Calu3 (cell line): ENCODE results near the gene TPPP3. TPM values are rescaled to one million over a fixed set of nuclear protein-coding genes. Genes with fewer than 3 reads are reported as not detected.

Experiments used
- BruUV-seq: library from RNA; stranded (reverse); fragments of 400-500 nt; replicated peaks from 2 replicates; lab custom pipeline; 2021; lab: Mats Ljungman, UMichigan
- CTCF ChIA-PET: fragments of 300-600 bp; sonication (Branson Sonifier 250); formaldehyde crosslinking; loops from one replicate; lab custom pipeline; 2022; ENCODE audit warnings: antibody characterized with exemption; lab: Charles Lee
- DNase-seq: peaks from one replicate; pipeline ENCODE4 v3.0.0; 2022
- H3K27ac Mint-ChIP-seq: one replicate; pipeline ENCODE4 v1.8.0; 2022; ENCODE audit warnings: mixed read lengths; ENCODE audit not compliant: unreplicated experiment
- H3K27me3 Mint-ChIP-seq: one replicate; pipeline ENCODE4 v1.8.0; 2022; ENCODE audit warnings: mixed read lengths; ENCODE audit not compliant: unreplicated experiment
- H3K36me3 Mint-ChIP-seq: one replicate; pipeline ENCODE4 v1.8.0; 2022; ENCODE audit warnings: mild to moderate bottlenecking, moderate library complexity, mixed read lengths; ENCODE audit not compliant: insufficient read depth, unreplicated experiment
- H3K4me1 Mint-ChIP-seq: one replicate; pipeline ENCODE4 v1.8.0; 2022; ENCODE audit warnings: mild to moderate bottlenecking, low read depth, mixed read lengths; ENCODE audit not compliant: unreplicated experiment
- H3K4me3 Mint-ChIP-seq: one replicate; pipeline ENCODE4 v1.8.0; 2022; ENCODE audit warnings: mild to moderate bottlenecking, low read depth, moderate library complexity, mixed read lengths; ENCODE audit not compliant: unreplicated experiment
- H3K9me3 Mint-ChIP-seq: one replicate; pipeline ENCODE4 v1.8.0; 2022; ENCODE audit warnings: low read depth, mixed read lengths; ENCODE audit not compliant: unreplicated experiment
- intact Hi-C: fragments of 100-400 bp; cut with micrococcal nuclease; formaldehyde crosslinking; loops from one replicate; pipeline ENCODE4 v1.10.0; 2022; ENCODE audit not compliant: unreplicated experiment
- total RNA-seq: library from RNA; stranded (reverse); gene quantifications from 2 replicates; pipeline ENCODE4 v1.2.3, GENCODE V29; 2022
- TF ChIP-seq, protein P1 (sequence below): fragments of 200-600 bp; IDR thresholded peaks from one replicate; pipeline ENCODE4 v1.8.0; 2022; ENCODE audit warnings: antibody characterized with exemption; ENCODE audit not compliant: unreplicated experiment

TPPP3 gene
- total RNA-seq, 1 experiment from 2014 or later = 8.5 TPM

DNA sequence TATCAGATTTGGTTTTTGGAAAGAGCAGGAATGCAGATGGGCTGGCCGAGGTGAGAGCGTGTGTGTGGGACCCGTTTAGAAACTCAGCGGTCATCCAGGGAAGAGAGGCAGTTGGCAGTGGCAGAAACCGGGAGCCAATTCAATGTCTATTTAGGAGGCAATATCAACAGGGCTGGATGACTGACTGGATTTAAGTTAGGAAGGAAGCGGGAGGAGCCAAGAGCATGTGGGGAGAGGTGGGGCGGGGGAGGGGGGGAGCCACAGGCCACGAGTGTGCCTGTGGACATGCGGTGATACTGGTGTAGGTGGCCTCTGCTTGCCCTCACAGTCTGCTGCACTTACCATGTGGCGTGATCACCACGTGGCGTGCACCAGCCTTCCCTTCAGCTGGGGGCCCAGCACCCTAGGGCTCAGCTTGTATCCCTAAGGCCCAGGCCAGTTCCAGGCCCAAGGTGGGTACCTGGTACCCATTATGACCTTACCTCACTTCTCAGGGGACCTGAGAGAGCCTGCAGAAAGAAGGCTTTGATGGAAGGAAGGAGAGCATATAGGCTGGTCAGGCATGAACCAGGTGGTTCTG, 10.8 kb upstream of the TPPP3 start:
- Mint-ChIP-seq H3K27me3 (no peaks in the 10 kb centered on the region), H3K4me1 (peaks cover 49% of the 10 kb centered on the region), H3K27ac (peak overlapping the region; percentile 99), H3K9me3 (no peaks in the 10 kb centered on the region), H3K4me3 (peak overlapping the region; percentile 44), H3K36me3 (peaks cover 37% of the 10 kb centered on the region)
- TSS peak; percentile 27 for BruUV-seq
- TF ChIP-seq, protein P1, sequence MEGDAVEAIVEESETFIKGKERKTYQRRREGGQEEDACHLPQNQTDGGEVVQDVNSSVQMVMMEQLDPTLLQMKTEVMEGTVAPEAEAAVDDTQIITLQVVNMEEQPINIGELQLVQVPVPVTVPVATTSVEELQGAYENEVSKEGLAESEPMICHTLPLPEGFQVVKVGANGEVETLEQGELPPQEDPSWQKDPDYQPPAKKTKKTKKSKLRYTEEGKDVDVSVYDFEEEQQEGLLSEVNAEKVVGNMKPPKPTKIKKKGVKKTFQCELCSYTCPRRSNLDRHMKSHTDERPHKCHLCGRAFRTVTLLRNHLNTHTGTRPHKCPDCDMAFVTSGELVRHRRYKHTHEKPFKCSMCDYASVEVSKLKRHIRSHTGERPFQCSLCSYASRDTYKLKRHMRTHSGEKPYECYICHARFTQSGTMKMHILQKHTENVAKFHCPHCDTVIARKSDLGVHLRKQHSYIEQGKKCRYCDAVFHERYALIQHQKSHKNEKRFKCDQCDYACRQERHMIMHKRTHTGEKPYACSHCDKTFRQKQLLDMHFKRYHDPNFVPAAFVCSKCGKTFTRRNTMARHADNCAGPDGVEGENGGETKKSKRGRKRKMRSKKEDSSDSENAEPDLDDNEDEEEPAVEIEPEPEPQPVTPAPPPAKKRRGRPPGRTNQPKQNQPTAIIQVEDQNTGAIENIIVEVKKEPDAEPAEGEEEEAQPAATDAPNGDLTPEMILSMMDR = no peak
- intact Hi-C loops = no loop called here
- CTCF ChIA-PET = interaction anchor here (0.6 to 1.6 kb wide), 5 partner anchors 8 to 157 kb away, joined by 3 to 12 read pairs (median 6); partner anchors contain the start of gene FHOD1
- DNase-seq = no peak

GRCh38 chr16:67400901-67401300, 7.6 kb upstream of the TPPP3 start:
- BruUV-seq = no TSS peak
- H3K4me3 Mint-ChIP-seq = no peak overlapping the region
- H3K27me3 Mint-ChIP-seq = no peaks in the 10 kb centered on the region
- H3K9me3 Mint-ChIP-seq = no peaks in the 10 kb centered on the region
- H3K4me1 Mint-ChIP-seq = peaks cover 40% of the 10 kb centered on the region
- intact Hi-C loops = no loop called here
- DNase-seq = no peak
- TF ChIP-seq, protein P1 = no peak
- H3K27ac Mint-ChIP-seq = no peak overlapping the region
- H3K36me3 Mint-ChIP-seq = peaks cover 54% of the 10 kb centered on the region
- CTCF ChIA-PET = no interaction called here

DNA sequence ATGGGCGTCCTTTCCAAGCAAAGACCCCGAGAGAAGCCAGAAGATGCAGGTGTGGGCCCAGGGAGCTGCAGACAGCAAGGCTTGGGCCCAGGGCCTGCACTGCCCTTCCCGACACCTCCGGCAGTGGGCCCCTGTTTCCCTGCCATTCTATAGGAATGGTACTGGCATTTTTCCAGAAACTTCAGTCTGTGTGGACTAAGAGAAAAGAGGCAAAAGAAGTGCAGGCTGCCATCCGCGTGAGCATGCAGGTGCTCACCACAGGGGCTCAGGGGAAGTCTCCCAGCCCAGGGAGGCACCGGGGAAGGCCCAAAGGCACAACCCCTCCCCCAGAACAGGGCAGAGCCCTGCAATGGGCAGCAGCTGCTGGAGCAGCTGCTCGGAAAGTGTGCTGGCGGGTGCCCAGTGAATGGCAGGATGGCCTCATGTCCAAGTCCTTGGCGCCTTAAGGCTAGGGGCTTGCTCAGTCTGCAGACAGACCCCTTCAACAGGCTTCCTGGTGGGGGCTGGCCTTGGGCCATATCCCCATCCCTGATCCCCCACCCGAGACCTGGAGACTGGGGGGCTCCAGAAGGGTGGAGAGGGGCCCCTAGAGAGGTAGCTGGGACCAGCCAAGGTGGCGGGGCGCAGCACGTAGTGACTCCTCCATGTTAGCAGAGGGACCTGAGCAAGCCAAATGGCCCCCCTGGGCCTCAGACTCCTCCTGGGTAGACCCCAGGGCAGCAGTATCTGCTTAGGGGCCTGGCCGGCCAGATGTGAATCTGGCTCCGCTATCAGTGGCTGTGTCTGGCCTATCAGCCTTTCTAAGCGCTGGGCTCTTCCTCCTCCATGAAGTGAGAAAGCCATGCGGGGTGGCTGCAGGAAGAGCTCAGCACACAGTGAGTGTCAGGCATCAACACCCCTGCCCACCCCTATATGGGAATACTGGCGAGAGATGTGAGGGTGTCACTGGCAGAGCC, 6.7 kb upstream of the TPPP3 start:
- CTCF ChIA-PET = interaction anchor here (0.5 to 1.8 kb wide), 18 partner anchors 17 to 162 kb away, joined by 3 to 28 read pairs (median 4); partner anchors contain the start of genes CTCF, KCTD19, LRRC36 and SLC9A5
- DNase-seq = no peak
- H3K4me3 Mint-ChIP-seq = no peak overlapping the region
- intact Hi-C loops = loop anchor here (1.0 to 5.0 kb wide), 3 partner anchors 38 to 138 kb away; no protein-coding TSS in a partner anchor
- no TSS peak for BruUV-seq
- H3K4me1 Mint-ChIP-seq = peaks cover 40% of the 10 kb centered on the region
- TF ChIP-seq, protein P1 = no peak
- H3K36me3 Mint-ChIP-seq = peaks cover 51% of the 10 kb centered on the region
- no peaks in the 10 kb centered on the region for H3K27me3 Mint-ChIP-seq
- no peak overlapping the region for H3K27ac Mint-ChIP-seq
- no peaks in the 10 kb centered on the region for H3K9me3 Mint-ChIP-seq

- Mint-ChIP-seq H3K36me3 (peaks cover 49% of the 10 kb centered on the region), H3K27me3 (no peaks in the 10 kb centered on the region), H3K4me1 (peaks cover 35% of the 10 kb centered on the region), H3K9me3 (no peaks in the 10 kb centered on the region), H3K27ac (no peak overlapping the region), H3K4me3 (no peak overlapping the region)
- BruUV-seq = no TSS peak
- CTCF ChIA-PET = interaction anchor here (0.5 to 1.8 kb wide), 19 partner anchors 17 to 163 kb away, joined by 3 to 28 read pairs (median 3); partner anchors contain the start of genes CTCF, KCTD19, LRRC36 and SLC9A5
- peak; percentile 83 for DNase-seq
- TF ChIP-seq, protein P1 = peak; percentile 94
- intact Hi-C loops = loop anchor here (1.0 to 5.0 kb wide), 3 partner anchors 37 to 137 kb away; no protein-coding TSS in a partner anchor
These were observed 6.0 kb upstream of the TPPP3 start for GRCh38 chr16:67399218-67399733.
